Body of pancreas (tissue), 4 donors: ENCODE measurements around the gene BZW2.

Experiments
- CTCF ChIP-seq, 7 experiments: fragments of 450-650 bp in 4 of 7; fragments of 200-600 bp in 3 of 7; sonication (generic) in 3 of 7; IDR thresholded peaks; one replicate each; pipeline ENCODE4 v1.5.1; 2016 to 2019; ENCODE audit warnings: antibody characterized with exemption in 7 of 7
- POLR2A ChIP-seq, 3 donors: fragments of 450-650 bp; IDR thresholded peaks; one replicate each; pipeline ENCODE4 v1.6.1; 2016; ENCODE audit warnings: antibody characterized with exemption in 3 of 3, mild to moderate bottlenecking in 2 of 3

DNA sequence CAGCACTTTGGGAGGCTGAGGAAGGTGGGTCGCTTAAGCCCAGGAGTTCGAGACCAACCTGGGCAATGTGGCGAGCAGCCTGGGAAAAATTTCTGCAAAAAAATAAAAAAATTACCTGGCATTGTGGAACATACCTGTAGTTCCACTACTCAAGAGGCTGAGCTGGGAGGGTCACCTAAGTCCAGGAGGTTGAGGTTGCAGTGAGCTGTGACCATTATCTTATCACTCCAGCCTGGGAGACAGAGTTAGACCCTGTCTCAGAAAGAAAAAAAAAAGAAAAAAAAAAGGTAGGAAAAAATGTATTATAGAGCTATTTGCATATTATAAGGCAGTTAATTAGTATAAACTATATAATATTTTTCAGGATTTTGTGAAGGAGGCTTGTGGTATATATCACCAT lies 96.6 kb downstream of the BZW2 start:
- TF ChIP-seq CTCF (IDR thresholded peaks at IDR 0.05) (no peak), POLR2A (IDR thresholded peaks at IDR 0.05) (no peak)
